ENCODE data around the gene RFT1.

- no peak for TF ChIP-seq HDGF (IDR thresholded peaks at IDR 0.05; ENCODE audit: borderline replicate concordance)
- TF ChIP-seq SP1 (IDR thresholded peaks at IDR 0.05), result no peak
- no peak for TF ChIP-seq FOXM1 (IDR thresholded peaks at IDR 0.05; ENCODE audit: borderline replicate concordance)
- TF ChIP-seq PKNOX1 (IDR thresholded peaks at IDR 0.05), result no peak
- TF ChIP-seq LEF1 (IDR thresholded peaks at IDR 0.05; ENCODE audit: borderline replicate concordance), result no peak
- TF ChIP-seq ELF4 (IDR thresholded peaks at IDR 0.05), result no peak
- TF ChIP-seq TARDBP (IDR thresholded peaks at IDR 0.05), result no peak
- no peak for TF ChIP-seq FOXA1 (IDR thresholded peaks at IDR 0.05)
- TF ChIP-seq CTBP1 (IDR thresholded peaks at IDR 0.05; ENCODE audit: borderline replicate concordance), result no peak
- TF ChIP-seq L3MBTL2 (conservative IDR thresholded peaks at IDR 0.05), result no peak
- no peak for TF ChIP-seq ARNT (IDR thresholded peaks at IDR 0.05)
Observed at GRCh38 chr3:53083949-53084309, 46.3 kb downstream of the RFT1 start.
